T-helper 2 cell treated with Interferon-gamma antibody and Interleukin-4, amounts not matched to agents 100 ng/mL and 5 ng/mL, for 36 hours (primary cell): Measurements from ENCODE around the gene CRB1. TPM values are rescaled to one million over a fixed set of nuclear protein-coding genes. Genes with fewer than 3 reads are reported as not detected.

Experiments used
- intact Hi-C: fragments of 100-400 bp; cut with micrococcal nuclease; formaldehyde crosslinking; loops from one replicate; pipeline ENCODE4 v1.15.1; 2023
- total RNA-seq: library from RNA; stranded (reverse); gene quantifications from 2 replicates; pipeline ENCODE4 v1.2.3, GENCODE V29; 2022

Gene CRB1
- total RNA-seq, 1 donor from 2014 or later: not detected

DNA sequence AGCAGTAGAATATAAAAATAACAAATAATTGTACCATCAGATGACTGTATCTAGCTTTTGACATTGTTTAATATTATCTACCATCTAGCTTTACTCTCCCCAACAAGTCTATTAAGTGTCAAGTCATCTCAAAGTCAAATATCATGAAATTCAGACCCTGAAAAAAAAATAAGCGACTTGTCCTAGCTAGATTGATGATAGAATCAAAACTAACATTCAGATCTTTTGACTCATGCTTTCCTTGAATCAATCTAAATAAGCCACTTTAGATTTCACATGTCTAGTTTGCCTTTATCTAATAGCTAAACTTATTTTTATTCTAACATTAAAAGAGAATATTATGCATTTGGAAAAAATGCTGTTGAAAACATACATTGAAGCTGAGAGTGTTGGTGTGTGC is 35.4 kb downstream of the CRB1 start:
- intact Hi-C loops: no loop called here

DNA sequence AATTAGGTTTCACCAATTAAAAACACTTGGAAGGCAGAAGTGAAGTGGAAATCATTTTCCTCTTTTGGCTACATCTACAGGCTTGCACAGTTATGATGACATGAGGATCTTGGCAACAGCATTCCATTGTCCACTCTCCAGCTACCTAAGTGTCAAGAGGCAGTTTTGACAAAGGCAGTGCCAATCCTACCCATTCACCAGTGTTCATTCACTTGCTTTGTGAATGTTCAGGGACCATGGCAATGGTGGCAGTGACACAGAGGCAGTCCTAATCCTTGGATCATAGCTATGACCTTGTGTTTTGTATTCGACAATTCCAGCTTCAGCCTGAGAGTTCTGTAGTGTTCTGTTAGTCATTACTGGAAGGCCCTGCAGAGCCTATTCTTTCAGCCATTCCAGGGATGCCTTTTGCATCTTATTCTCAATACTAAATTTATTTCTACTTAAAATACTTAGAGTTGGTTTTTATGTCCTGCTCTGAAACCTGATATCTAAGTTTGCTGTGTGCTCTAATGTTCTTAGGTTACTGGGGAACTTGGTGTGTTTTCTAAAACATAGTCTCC is 36.7 kb downstream of the CRB1 start:
- intact Hi-C loops: no loop called here

DNA sequence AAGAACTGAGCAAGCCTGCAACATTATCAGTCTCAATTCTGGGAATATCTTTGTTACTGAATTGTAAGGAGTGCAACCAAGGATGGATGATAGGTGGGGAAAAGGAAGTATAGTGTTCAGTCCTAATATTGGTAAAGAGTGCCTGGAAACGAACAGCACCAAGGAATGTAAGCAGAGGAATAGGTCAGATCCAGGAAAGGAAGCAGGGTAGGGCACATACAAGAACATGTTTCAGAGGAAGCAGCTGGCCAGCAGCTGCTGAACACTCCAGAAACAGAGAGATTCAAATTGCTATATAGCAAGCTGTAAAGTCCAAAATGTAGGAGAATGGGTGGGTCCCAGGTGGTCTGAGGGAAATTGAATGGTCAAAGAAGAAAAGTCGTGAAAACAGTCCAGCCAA is 37.9 kb downstream of the CRB1 start:
- intact Hi-C loops: no loop called here

DNA sequence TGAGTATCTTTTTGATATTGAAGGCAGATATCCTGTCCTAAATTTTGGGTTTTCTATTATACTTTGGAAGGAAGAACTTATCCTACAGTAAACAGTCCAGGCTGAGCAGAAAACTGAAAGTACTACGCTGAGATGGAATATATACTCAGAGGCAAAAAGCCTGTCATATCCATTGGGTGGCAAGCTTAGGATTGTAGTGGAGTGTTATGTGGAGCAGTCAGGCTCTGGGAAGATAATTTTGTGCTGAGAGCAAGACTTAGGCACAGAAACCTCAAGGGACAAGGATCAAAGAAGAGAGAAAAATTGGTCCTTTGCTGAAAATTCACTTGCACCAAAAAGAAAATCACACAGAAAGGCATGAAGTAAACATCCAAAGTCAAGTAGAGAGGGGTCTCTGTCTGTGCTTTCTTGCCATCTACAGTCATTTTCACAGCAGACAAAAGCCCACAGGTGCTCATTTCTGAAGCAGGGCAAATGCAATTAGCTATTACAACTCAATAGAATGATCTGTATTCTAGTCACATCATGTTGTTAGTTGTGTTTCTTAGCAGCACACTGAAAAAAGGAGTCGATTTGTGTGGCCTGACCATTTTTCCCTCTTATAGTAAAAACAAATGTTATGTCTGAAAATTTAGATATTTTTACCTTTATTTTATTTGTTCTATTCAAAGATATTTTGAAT is 38.5 kb downstream of the CRB1 start:
- intact Hi-C loops: no loop called here

DNA sequence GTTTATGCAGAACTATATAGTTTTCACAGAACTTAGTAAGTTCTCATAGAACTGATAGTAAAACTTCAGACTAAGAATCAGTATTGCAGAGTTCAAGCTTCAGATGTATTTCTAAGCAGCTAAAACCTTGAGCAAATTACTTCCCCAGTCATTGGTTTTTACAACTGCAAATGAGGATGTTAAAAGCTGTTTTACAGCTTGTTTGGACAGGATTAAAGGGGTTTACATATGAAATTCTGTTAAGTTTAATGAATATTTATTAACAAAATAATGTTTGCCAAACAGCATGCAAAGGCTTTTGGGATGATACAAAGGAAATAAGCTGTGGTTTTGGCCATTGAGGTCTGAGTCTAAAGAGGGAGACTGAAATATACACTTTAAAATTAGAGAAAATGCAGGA is 39.1 kb downstream of the CRB1 start:
- intact Hi-C loops: no loop called here

DNA sequence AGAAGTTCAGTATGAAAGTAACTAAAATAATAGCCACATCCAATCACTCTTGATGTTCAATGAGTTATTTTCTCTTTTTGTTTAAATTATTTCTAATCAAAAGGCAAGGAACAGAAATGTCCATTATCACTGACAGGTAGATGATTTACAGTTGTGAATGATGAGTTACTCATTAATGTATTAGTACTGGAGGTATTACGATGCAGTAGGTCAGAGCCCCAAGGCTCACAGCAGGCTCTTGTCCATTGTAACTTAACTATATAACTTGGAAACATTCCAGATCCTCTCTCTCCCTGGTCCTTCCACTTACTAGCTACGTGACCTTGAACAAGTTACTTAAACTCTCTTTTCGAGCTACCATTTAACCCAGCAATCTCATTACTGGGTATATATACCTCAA is 39.5 kb downstream of the CRB1 start:
- intact Hi-C loops: no loop called here

DNA sequence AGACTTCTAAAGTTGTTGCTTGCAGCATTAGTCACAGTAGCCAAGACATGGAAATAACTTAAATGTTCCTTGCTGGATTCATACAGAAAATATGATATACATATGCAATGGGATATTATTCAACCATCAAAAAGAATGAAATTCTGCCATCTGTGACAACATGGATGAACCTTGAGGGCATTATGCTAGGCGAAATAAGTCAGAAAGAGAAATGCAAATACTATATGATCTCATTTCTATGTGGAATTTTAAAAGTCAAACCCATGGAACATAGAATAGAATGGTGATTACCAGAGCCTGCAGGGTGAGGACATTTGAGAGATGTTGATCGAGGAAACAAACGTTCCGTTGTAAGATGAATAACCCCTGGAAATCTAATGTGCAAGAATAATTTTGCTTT is 43.0 kb downstream of the CRB1 start:
- intact Hi-C loops: no loop called here

DNA sequence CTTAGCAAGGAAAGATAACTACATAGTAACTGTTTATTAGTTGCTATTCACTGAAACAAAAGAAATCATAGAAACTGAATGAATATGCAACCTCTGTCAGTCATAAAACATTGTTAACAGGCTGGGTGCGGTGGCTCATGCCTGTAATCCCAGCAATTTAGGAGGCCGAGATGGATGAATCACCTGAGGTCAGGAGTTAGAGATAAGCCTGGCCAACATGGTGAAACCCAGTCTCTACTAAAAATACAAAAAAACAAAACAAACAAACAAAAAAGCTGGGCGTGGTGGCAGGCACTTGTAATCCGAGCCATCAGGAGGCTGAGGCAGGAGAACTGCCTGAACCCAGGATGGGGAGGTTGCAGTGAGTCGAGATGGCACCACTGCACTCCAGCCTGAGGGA is 44.1 kb downstream of the CRB1 start:
- intact Hi-C loops: no loop called here

DNA sequence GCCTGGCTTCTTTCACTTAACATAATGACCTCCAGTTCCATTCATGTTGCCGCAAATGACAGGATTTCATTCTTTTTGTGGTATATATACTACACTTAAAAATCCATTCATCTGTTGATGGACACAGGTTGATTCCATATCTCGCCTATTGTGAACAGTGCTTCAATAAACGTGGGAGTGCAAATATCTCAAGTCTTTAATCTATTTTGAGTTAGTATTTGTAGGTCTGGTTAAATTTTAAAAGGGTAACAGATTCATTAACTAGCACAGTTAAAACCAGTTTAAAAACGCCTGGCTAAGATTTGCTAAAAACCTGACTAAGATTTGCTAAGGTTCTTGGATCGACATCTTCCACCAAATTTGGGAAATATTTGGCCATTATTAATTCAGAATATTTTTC is 45.7 kb downstream of the CRB1 start:
- intact Hi-C loops: no loop called here

DNA sequence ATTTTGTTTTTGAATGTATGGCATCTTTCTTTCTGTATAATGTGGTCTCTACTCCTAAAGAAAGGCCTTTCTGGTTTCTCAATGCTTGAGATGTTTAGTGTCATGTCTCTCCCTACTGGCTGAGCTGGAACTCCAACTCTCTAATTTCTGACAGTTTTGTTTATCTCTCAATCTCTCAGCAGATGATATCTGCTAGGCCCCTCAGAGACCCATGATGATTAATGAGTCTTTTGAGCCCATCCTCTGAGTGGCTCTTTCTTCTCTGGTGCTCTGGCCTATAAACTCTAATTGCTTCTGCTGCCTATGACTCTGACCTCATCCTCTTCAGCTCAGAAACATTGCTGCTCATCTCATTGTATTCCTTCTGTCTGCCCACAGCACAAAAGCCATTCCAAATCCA is 46.6 kb downstream of the CRB1 start:
- intact Hi-C loops: no loop called here

DNA sequence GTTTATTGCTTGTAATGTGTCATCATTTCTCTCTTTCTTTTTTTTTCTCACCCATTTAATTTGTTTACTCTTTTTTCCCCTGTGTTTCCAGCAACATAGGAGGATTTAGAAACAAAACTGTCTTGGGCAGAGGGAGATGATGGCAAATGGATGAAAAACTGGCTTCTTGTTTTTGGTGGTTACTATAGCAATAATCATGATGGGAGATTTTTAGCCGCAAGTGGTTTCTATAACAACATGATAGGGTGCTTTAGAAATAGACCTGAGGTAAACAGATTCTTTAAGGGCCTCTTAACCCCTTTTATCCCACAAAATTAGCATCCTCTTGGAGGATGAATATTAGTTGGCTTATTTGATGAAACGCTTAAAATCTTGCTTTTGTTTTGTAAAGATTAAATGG is 51.6 kb downstream of the CRB1 start:
- intact Hi-C loops: no loop called here

DNA sequence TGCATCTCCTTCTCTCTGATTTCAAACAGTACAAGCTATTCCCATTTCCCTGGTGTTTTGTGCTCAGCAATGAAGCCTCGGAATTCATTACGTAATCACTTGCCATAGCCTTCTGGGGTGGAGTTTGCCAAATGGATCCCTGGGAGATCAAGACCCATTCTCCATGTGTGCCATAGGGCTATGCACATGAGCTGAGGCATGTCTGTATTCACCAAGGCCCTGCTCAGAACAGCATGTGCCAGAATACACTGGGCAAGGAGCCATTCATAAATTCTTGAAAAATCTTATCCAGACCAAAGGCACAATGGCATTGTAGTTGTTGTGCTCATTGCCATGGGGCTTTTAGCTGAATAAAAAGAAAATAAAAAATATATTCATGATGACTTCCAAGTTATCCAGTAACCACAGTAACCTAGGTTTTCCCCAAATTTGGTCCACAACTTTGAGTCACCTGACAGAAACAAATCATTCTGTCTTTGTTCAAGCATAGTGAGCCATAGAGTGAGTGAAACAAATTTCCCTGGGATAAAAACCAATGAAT is 53.0 kb downstream of the CRB1 start:
- intact Hi-C loops: no loop called here

DNA sequence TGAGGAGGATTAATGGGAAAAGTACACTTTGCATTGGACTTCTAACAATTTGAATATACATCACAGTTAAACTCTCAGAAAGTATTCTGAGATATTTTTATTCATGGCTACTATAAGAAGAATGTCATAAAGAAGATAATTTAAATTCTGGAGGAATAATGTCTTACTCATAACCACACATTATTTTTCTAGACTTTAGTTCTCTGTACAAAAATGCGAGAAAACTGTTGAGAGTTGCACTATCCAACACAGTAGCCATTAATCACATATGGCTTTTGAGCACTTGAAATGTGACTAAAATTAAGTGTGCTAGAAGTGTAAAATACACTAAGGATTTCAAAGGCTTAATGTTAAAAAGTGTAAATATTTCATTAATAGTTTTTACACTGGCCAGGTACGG is 53.8 kb downstream of the CRB1 start:
- intact Hi-C loops: no loop called here

DNA sequence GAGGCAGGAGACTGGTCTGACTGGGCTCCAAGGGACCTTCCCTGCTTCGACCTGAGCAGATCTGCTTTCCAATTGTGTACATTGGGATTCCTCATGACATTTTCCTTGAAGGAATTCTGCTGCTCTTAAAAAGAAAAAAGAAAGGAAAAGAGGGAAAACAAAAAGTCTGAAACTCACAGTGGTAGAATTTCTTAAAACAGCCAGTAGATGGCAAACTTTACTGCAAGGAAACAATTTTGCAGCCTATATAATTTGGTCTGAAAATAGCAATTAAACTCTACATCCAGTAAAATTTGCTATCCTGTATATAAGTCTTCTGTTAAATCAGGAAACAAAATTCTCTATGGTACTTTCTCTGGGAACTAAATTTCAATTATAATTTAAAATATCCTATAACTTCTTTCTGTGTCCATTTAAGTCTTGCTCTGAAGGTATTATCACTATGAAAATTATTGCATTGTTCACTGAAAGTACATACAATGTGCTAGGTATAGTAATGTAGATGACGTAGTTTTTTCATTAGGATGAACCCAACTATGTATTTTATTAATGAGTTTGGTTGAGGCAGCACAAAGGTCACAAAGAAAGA is 59.8 kb downstream of the CRB1 start:
- intact Hi-C loops: loop anchor here (1.0 kb wide), 1 partner anchor 29 kb away; no protein-coding TSS in a partner anchor

DNA sequence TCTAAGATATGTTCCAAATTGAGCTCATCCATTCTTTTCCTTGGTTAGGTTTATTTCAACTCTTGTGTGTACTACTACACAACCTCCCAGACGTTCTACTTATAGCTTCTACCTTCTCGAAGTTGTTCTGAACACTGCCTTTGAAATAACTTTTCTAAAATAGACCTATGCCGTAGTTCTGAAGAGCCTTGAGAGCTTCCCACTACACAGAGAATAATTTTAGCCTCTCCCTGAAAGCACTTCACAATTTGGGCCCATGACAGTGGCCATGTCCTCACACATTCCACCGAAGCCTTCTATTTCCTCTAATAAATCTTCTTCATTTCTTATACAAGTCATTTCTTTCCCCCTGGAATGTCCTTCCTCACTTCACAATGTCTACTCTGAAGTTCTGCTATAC is 62.2 kb downstream of the CRB1 start:
- intact Hi-C loops: no loop called here

DNA sequence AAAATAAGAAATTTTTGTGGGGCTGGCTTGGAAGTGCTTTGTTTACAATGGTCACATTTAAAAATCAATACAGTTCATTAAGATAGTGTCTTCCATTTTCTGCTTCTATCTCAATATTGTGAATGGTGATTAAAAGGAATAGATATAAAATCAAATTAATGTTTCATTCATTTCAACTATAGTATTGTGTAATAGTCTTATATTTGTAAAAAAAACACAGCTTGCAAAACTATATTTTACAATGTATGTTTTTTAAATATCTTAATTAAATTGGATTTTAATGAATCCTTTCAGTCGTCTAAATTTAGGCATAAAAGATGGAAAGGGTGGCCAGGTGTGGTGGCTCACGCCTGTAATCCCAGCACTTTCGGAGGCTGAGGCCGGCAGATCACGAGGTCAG is 63.5 kb downstream of the CRB1 start:
- intact Hi-C loops: no loop called here

DNA sequence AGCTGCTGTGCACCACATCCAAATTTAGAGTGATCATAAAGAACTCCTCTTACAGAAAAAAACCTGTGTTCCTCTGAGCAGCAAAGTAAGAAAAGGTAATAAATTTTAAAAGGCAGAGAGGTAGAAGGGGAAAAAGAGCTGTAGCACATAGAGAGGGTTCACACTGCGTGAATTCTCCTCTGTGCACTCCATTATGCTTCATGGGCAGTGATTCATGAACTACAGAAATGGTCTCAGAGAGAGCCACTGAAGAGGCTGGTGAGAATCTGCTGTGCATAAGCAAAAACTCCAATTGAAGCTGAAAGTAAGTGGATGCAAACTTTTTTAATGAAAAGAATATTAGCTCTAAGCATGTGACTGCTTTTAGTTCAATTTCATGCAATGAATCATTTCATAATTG is 65.0 kb downstream of the CRB1 start:
- intact Hi-C loops: no loop called here

DNA sequence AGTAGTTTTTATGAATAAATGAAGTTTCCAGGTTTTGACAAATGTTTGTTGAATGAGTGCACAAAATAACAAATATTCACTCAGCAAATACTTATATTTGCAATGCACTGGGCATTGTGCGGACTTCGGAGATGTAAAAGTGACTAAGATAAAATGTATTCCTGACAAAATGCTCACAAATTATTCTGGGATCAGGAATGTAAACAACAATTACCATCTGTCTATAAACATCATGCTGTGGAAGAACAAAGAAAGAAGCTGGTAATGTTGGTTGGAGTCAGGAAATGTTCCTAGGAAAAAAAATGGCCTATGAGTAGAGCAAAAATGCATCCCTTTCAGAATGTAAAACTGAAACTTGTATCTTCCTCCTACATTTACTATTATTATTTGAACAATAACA is 68.5 kb downstream of the CRB1 start:
- intact Hi-C loops: no loop called here

DNA sequence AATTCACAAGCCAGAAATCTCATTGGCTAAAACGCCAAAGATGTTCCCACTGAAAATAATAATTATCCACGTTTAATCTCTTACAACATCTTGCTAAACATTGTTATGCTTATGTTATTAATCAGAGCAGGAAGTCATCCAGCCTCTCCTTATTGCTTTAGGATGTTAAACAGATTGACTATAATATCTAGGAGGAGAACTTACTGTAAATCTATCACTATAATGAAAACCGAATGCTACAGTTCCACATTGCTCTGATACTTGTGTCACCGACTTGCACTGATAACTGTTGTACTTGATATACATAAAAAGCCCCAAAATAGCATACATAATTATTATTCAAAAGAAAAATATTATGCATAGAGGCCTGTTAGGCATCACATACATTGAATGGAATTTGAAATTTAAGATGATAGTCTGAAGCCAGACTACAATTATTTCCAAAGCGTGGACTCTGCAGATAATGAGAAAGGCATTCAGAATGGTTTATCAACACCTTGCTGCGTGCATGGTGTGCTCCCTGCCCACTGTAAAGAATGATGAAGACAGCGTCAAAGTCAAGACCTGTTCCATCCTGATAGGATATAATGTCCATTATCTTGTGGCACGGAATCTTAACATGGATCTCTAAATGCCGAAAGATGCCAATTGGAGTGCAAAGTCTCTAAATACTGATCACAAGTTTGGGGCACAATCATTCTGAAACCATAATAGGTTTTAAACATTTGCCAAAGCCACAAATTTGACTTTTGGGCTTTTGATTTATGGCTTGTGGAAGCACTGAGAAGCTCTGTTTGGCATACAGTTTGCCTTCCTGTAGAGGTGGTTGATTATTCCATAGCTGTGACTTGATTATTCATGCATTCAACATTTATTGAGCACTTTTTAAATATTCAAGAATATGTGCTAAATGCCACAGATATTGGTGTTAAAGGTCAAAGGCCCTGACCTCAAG is 71.3 kb downstream of the CRB1 start:
- intact Hi-C loops: no loop called here

DNA sequence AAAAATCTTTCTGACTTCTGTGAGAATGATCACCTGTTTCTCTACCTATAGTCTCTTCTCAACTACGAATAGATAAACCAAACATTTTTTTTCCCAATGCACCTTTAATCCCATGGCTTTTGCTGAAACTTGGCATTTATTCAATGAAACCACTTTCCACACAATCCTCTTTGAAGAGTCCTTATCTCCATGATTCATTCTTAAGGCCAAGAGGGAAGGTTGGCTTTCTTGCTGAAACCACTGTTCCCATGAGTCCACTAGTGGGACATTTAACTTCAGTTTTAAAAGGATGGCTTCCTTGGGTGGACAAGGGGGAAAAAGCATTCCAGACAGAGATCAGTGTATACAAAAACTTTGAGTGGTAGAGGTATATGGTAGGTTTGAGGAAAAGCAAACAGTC is 73.6 kb downstream of the CRB1 start:
- intact Hi-C loops: no loop called here

DNA sequence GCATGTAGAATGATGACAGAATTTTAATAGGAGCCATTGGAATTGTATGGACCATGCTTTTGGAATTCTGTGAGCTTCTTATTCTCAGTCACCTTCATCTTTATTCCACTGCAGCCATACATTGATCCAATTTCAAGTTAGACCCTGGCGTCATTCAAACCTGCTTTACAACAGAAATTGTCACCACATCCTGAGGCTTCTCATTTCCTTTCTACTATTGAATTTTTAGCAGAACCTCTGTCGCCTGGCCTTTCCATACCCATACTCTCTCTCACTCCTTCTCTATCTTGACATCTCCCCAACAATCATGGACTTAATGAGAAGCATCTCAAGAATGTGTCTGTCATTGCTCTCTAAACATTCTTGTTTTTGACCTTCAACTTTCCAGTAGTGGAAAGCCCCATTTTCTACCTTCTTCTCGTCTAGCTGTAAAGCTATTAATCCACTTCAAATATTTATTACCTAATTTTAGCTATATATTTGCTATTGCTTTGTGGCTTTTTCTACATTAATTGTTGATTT is 74.1 kb downstream of the CRB1 start:
- intact Hi-C loops: no loop called here

DNA sequence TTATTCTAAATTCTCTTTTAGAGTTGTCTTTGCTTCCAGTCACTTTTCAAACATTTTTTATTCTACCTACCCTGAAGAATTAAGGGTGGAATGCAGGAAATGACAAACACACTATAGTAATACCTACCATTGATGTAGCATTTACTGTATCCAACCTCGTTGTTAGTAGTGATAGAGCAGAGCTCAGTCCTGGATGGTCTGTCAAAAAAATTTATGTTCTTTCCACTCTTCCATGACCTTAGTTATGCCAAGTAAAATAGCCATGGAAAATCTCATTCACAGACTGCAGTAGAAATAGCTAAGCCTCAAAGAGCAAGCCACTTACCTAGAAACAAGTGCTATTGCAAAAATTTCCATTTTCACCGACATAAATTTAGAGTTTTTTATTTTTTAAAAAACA is 74.6 kb downstream of the CRB1 start:
- intact Hi-C loops: no loop called here
